NOMO-1 treated with DMSO at 0.1 percent for 48 hours (cell line): Measurements from ENCODE around the gene GDF15.
"Not testable (repeated sequence)": the region's sequence is repeated elsewhere in the genome, so short reads cannot be mapped to it uniquely, and the experiment has no call there.

ENCODE experiments used
- DNase-seq: peaks from one replicate; lab custom pipeline; 2025; ENCODE audit not compliant: unreplicated experiment; lab: John Stamatoyannopoulos, UW

GDF15 gene, protein sequence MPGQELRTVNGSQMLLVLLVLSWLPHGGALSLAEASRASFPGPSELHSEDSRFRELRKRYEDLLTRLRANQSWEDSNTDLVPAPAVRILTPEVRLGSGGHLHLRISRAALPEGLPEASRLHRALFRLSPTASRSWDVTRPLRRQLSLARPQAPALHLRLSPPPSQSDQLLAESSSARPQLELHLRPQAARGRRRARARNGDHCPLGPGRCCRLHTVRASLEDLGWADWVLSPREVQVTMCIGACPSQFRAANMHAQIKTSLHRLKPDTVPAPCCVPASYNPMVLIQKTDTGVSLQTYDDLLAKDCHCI

DNA sequence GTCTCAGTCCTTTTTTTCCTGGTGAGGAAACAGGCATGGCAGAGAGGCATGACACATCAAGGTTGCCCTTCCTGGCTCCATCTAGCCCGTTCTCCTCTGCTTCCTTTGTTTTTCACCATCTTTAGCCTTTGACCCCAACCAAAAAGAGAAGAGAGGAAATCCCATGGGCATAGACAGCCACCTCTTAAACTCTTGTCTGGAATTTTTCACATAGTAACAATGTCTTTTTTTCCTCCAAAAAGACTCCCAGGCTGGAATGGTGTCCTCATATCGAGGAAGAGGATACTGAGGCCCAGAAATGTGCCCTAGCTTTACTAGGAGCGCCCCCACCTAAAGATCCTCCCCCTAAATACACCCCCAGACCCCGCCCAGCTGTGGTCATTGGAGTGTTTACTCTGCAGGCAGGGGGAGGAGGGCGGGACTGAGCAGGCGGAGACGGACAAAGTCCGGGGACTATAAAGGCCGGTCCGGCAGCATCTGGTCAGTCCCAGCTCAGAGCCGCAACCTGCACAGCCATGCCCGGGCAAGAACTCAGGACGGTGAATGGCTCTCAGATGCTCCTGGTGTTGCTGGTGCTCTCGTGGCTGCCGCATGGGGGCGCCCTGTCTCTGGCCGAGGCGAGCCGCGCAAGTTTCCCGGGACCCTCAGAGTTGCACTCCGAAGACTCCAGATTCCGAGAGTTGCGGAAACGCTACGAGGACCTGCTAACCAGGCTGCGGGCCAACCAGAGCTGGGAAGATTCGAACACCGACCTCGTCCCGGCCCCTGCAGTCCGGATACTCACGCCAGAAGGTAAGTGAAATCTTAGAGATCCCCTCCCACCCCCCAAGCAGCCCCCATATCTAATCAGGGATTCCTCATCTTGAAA is at the start of gene GDF15:
GDF15 (plus strand) TSS at position 484 of the 868 bp plus-strand sequence; CDS start at position 516, 32 bp downstream.
- DNase-seq, result no peak

DNA sequence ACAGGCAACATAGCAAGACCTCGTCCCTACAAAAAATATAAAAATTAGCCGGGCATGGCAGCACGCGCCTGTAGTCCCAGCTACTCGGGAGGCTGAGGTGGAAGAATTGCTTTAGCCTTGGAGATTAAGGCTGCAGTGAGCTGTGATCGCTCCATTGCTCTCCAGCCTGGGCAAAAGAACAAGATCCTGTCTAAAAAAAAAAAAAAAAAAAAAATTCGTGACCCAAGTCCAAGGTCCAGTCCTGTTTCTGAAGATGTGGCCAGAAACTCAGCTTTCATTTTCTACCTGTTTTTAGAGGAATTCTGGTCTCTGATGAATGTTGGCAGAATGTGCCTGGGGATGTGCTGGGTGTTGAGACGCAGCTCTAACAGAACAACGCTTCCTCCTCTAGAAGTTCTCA is 47.4 kb upstream of the GDF15 start:
- DNase-seq, result no peak

DNA sequence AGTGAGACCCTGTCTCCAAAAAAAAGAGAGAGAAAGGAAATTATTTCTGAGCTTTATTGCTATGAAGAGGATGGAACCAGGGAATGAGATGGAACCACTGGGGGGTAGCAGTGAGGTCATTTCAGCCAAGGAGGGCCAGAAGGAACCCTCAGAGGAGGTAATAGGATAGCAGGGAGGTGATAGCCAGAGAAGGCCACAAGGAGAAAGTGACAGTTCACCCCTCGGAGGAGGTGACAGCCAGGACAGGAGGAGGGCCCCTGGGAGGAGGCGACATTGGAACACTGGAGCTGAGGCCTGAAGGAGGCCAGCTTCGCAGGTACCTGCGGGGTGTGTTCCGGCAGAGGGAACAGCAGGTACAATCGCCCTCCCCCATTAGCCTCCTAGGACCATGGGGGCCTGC is 46.2 kb upstream of the GDF15 start:
- peak; percentile 21 for DNase-seq

DNA sequence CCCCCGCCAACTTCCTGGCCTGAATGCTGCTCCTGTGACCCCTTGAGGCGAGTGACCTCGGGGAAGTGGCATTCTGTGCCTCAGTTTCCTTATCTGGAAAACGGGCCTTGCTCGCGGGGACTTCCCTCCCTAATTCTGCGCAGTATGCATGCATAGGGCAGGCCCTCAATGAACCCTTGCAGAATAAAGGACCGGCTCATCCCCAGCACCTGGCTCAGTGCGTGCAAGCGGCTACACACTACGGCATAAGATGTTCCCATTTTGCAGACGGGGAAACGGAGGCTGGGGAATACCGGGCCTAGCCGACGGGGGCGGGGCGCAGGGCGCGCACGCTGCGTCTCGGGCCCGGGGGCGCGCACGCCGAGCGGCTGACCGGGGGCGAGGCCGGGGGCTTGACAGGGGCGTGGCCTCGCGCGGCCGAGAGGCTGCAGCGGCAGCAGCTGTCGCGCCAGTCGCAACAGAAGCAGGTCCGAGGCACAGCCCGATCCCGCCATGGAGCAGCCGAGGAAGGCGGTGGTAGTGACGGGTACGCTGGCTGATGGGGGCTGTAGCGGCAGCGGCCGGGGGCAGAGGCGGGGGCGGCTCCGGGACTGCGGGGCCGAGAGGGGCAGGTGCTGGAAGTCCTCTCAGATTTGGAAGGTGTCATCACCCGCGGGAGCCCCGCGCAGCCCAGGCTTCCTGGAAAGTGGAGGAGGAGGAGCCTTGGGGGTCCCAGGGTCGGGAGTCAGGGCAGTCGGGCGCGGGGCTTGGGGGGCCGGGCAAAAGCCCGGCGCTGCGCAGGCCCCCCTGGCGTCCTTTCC is 45.6 kb upstream of the GDF15 start, which contains the start of gene PGPEP1:
PGPEP1 (plus strand) TSS at position 409 of the 800 bp plus-strand sequence; CDS start at position 493, 84 bp downstream.
- DNase-seq, result peak; percentile 56

DNA sequence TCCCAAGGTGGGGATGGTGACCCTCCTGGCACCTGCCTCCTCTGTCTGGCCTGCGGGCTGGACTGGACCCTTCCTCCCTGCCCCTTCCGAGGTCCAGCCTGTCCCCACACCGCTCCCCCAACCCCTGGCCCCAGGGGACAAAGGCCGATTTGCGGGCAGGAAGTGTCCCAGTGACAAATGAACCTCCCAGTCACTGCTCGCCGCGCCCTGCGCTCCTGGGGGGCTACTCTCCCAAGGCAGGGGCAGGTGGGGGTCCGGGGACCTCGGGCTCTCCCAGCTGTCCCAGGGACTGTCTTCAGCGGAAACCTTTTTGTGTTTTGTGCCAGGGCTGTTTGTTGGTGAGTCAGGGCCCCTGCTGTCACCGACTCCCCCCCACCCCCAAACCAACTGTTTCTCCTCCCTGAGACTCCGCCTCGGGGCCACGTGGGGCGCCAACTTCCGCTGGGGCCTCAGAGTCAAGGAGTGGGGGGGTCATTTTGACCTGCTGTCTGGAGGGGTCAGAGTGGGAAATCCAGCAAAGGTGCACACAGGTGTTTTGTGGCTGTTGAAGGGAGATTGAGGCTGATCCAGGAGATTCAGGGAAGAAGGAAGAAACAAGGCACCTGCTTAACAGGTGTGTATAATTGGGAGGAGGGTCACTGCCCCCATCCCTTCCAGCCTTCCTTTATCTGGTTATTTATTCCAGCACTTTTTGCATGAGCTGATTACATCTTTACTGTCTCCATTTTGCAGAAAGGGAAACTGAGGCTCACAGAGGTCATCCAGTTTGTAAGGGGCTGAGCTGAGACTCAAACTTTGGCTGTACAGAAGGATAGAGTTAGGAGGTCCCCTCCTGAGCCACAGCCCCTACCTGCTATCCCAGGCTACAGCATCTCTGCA is 44.7 kb upstream of the GDF15 start:
- peak; percentile 63 for DNase-seq

DNA sequence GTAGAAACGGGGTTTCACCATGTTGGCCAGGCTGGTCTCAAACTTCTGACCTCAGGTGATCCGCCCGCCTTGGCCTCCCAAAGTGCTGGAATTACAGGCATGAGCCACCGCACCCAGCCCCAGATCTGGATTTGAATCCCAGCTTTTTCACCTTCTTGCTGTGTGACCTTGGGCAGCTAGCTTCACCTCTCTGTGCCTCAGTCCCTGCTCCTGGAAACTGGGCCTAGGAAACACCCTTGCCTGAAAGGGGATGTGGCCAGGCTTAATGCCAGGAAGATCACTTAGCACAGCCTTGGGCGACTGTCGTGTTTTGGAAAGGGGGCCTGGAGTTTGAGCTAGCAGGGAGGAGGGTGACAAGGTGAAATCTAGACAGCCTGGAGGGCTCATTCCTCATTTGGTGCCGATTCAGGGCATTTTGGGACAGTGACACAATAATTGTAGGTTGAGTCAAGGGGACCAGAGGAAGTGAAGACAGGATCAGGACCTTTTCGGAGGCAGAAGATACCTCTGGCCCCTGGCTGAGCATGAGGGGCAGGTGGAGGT is 43.8 kb upstream of the GDF15 start:
- DNase-seq, result no peak

DNA sequence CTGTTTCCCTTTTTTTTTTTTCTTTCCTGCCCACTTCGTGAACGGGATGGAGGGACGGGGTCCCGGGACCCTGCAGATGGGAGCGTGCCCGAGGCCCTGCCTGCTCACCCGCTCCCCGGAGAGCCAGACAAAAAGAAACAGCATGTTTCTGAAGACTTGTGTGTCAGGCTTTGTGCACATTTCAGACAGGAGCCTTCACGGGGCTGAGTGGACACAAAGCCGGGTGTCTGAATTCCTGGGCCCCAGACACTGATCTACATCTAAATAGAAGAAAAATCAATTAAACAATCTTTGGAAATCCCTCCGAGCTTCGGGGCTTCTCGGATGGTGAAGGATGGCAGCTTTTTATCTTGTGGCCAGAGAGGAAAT is 41.4 kb upstream of the GDF15 start:
- DNase-seq, result no peak

DNA sequence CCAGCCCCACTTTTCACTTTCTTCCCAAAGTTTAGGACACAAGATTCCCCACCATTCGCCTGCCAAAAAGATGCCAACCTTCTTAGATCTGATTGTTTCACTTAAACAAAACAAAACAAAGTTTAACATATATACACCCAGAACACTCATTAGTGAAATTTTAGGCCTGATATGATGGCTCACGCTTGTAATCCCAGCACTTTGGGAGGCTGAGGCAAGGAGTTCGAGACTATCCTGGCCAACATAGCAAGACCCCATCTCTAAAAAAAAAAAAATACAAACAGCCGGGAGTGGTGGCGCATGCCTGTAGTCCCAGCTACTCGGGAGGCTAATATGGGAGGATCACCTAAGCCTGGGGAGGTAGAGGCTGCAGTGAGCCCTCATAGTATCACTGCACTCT is 40.7 kb upstream of the GDF15 start:
- DNase-seq, result no peak

DNA sequence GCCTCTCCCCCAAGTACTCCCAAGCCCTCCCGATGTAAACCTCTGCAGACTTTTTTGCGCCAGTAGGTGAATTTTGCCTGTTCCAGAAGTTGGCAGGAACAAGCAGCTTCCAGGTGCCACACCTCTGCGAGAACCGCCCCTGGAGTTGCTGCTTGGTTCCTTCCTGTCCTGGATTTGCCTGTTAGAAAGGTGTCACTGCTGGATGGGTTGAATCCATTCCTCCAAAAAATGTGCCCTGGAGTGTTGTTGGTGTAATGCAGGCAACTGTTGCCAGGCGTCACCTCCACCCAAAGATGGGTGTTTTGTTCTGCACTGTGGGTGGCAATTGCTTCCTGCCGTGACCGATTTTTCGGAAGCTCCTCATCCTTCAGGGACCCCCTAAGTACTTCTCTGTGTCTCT is 39.9 kb upstream of the GDF15 start:
- DNase-seq, result no peak

DNA sequence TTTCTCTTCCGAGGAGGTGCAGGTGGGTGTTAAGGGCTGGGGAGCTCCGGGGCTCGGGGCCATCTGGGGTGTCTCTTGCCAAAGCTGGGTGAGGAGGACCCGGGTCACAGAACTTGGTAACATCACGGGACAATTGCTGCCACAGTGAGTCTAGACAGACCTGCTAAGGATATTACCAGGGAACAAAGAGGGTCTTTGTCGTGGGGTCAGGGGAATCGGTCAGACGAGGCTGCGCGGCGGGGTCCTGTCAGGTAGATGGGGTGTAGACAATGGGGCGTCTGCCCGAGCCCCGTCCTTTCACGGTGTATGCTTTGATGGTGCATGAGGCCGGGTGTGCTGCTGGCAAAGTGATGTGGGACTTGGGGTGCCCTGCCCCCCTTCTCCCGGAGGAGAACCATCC is 37.8 kb upstream of the GDF15 start:
- DNase-seq, result no peak

DNA sequence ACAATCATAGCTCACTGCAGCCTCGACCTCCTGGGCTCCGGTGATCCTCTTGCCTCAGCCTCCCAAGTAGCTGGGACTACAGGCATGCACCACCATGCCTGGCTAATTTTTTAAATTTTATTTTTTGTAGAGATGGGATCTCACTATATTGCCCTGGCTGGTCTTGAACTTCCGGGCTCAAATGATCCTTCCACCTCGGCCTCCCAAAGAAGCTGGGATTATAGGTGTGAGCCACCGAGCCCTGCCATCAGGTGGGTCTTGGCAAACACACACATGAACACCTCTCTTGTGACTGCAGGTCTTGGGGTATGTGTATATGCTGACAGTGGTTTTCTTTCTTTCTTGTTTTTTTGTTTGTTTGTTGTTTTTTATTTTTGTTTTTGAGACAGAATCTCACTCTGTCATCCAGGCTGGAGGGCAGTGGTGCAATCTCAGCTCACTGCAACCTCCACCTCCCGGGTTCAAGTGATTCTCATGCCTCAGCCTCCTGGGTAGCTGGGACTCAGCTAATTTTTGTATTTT is 37.1 kb upstream of the GDF15 start:
- DNase-seq, result not testable (repeated sequence)

DNA sequence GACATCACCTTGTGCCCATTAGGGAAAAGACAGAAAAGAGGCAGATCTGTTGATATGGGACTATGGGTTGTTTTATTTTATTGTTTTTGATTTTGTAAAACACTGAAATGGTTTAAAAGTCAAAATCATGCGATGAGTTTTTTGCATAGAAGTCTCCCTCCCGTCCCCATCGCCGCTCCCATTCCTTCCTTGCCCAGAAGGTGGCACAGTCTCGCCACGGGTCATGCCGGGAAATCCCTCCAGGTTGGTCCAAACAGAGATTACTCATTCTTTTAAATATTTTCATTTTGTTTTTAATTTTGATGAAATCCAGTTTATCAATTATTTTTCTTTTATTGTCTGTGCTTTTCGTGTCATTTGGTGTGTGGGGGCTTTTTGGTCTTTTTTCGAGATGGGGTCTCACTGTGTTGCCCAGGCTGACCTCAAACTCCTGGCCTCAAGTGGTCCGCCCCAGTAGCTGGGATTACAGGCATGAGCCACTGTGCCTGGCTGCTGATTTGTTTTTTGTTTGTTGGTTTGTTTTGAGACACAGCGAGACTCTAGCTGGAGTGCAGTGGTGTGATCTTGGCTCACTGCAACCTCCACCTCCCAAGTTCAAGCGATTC is 36.3 kb upstream of the GDF15 start:
- peak; percentile 17 for DNase-seq

DNA sequence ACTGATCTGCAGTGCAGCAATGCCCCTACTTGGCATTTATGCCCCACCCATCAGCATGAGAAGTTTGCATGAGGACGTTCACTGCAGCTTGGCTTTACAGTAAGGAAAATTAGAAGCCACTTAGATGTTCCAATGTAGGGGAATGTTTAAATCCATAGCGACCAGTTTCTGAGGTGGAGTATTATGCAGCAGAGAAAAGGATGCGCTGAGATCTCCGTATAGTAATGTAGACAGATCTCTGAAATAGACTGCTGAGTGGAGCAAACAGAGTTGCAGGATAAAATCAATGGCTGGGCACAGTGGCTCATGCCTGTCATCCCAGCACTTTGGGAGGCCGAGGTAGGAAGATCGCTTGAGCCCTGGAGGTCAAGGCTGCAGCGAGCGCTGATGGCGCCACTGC is 35.5 kb upstream of the GDF15 start:
- DNase-seq, result no peak

DNA sequence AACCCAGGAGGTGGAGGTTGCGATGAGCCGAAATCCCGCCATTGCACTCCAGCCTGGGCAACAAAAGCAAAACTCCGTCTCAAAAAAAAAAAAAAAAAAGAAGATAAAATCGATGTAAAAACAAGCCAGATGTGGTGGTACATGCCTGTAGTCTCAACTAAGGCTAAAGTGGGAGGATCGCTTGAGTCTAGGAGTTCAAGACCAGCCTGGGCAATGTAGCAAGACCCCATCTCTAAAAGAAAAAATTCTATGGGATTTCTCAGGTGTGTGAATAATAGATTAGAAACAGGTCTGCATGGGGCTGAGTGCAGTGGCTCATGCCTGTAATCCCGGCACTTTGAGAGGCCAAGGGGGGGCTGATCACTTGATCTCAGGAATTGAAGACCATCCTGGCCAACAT is 34.4 kb upstream of the GDF15 start:
- DNase-seq, result no peak

DNA sequence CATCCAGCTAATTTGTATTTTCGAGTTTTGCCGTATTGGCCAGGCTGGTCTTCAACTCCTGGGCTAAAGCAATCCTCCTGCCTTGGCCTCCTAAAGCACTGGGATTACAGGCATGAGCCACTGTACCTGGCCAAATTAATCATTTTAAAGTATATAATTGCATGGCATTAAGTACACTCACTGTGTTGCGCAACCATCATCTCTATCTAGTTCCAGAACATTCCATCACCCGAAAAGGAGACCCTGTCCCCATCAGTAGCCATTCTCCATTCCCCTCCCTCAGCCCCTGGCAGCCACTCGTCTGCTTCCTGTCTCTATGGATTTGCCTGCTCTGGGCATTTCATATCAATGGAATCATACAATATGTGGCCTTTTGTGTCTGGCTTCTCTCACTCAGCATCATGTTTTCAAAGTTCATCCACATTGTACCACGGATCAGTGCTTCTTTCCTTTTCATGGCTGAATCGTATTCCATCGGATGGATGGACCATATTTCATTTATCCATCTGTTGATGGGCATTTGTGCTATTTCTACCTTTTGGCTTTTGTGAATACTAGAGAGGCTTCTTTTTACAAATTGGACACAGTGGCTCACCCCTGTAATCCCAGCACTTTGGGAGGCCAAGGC is 32.5 kb upstream of the GDF15 start:
- DNase-seq, result no peak

DNA sequence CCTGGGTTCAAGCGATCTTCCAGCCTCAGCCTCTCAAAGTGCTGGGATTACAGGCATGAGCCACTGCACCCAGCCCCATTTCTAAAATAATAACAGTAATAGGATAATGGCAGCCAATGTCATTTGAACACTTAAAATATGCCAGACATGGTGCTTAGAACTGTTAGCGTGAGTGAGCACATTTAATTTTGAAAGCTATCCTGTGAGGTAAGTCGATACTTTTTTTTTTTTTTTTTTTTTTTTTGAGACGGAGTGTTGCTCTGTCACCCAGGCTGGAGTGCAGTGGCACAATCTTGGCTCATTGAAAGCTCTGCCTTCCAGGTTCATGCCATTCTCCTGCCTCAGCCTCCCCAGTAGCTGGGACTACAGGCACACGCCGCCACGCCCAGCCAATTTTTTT is 31.2 kb upstream of the GDF15 start:
- not testable (repeated sequence) for DNase-seq

DNA sequence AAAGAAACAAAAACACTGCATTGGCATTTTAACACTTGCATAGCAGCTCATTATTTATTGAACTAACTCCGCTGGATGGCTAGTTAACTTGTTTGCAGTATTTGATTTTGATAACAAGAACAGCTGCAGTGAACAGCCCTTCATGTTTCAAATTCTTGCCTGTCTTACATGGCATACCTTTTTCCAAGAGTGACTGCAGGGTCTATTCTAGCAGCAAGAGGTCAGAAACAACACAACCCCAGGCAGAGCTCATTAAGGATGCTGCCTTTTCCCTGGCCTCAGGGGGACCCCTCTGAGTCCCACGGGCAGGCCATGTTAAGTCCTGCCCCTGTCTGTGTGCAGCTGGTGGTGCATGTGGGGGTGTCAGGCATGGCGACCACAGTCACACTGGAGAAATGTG is 28.9 kb upstream of the GDF15 start:
- no peak for DNase-seq

DNA sequence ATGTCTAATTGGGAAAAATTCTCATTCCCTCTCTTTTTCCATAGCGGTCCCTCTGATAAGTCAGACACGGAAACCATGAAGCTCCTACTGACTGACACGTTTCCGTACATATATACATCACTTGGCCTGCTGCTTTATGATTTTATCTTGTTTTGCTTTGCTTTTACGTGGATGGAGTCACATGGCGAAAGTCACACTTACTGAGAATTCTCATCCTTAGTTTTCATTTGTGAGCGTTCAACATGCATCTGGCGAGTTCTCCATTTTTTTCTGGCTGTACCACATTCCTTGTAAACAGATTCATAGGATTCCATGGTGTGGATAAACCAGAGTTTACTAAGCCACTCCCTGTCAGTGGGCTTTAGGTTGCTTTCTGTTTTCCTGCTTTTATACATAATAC is 24.3 kb upstream of the GDF15 start:
- DNase-seq, result no peak

DNA sequence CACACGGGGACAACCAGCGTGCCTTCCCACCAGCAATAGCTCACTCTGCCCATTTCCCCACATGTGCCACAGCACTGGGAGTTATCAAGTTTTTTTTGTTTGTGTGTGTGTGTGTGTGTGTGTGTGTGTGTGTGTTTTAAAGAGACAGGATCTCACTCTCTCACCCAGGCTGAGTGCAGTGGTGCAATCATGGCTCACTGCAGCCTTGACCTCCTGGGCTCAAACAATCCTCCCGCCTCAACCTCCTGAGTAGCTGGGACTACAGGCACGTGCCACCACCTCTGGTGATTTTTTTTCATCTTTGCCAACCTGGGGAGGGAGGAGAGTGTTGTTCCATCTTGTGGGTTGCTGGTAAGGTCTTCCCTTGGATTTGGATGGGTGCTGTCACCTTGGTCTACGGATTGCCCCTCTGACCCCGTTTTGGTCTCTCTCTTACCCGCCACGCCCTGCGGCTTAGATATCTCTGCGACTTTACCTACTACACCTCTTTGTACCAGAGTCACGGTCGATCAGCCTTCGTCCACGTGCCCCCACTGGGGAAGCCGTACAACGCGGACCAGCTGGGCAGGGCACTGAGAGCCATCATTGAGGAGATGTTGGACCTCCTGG is 22.9 kb upstream of the GDF15 start:
- DNase-seq, result no peak
